Measurements from ENCODE around the gene STAT5A.

The STAT5A gene

GRCh38 chr17:42266918-42267766 is 21.2 kb upstream of the STAT5A start (continued):
- no peak for TF ChIP-seq ZNF544 (tag by site-specific recombination; IDR thresholded peaks at IDR 0.05)
- peak; percentile 98 for TF ChIP-seq INSM2 (tag by site-specific recombination; IDR thresholded peaks at IDR 0.05)
- TF ChIP-seq ZNF239 (tag by site-specific recombination; IDR thresholded peaks at IDR 0.05), result no peak
- no peak for TF ChIP-seq ZNF16 (tag by site-specific recombination; IDR thresholded peaks at IDR 0.05; ENCODE audit: low read depth)
- TF ChIP-seq, protein P1, sequence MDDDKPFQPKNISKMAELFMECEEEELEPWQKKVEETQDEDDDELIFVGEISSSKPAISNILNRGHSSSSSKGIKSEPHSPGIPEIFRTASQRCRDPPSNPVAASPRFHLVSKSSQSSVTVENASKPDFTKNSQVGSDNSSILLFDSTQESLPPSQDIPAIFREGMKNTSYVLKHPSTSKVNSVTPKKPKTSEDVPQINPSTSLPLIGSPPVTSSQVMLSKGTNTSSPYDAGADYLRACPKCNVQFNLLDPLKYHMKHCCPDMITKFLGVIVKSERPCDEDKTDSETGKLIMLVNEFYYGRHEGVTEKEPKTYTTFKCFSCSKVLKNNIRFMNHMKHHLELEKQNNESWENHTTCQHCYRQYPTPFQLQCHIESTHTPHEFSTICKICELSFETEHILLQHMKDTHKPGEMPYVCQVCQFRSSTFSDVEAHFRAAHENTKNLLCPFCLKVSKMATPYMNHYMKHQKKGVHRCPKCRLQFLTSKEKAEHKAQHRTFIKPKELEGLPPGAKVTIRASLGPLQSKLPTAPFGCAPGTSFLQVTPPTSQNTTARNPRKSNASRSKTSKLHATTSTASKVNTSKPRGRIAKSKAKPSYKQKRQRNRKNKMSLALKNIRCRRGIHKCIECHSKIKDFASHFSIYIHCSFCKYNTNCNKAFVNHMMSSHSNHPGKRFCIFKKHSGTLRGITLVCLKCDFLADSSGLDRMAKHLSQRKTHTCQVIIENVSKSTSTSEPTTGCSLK (tag by site-specific recombination; IDR thresholded peaks at IDR 0.05), result no peak
- no peak for TF ChIP-seq ZNF624 (tag by site-specific recombination; IDR thresholded peaks at IDR 0.05)
- TF ChIP-seq ZNF792 (tag by site-specific recombination; IDR thresholded peaks at IDR 0.05), result no peak
- TF ChIP-seq KLF16 (tag by site-specific recombination; IDR thresholded peaks at IDR 0.05), result no peak
- TF ChIP-seq ZFHX2 (tag by site-specific recombination; conservative IDR thresholded peaks at IDR 0.05), result no peak
- TF ChIP-seq ZBTB48 (tag by site-specific recombination; IDR thresholded peaks at IDR 0.05), result no peak
- TF ChIP-seq ZNF114 (tag by site-specific recombination; IDR thresholded peaks at IDR 0.05), result no peak
- TF ChIP-seq ZNF48 (tag by site-specific recombination; IDR thresholded peaks at IDR 0.05), result no peak
- peak; percentile 96 for TF ChIP-seq ZEB2 (tag by site-specific recombination; IDR thresholded peaks at IDR 0.05)
- no peak for TF ChIP-seq AEBP2 (tag by site-specific recombination; IDR thresholded peaks at IDR 0.05; ENCODE audit: borderline replicate concordance)
- TF ChIP-seq, protein P2, sequence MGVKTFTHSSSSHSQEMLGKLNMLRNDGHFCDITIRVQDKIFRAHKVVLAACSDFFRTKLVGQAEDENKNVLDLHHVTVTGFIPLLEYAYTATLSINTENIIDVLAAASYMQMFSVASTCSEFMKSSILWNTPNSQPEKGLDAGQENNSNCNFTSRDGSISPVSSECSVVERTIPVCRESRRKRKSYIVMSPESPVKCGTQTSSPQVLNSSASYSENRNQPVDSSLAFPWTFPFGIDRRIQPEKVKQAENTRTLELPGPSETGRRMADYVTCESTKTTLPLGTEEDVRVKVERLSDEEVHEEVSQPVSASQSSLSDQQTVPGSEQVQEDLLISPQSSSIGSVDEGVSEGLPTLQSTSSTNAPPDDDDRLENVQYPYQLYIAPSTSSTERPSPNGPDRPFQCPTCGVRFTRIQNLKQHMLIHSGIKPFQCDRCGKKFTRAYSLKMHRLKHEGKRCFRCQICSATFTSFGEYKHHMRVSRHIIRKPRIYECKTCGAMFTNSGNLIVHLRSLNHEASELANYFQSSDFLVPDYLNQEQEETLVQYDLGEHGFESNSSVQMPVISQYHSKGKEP (tag by site-specific recombination; IDR thresholded peaks at IDR 0.05), result peak; percentile 75
- no peak; the same call in 1 of the 2 replicates for TF ChIP-seq ZNF600 (tag by site-specific recombination; IDR thresholded peaks at IDR 0.05)
- no peak for TF ChIP-seq ZNF776 (tag by site-specific recombination; IDR thresholded peaks at IDR 0.05; ENCODE audit: borderline replicate concordance)
- TF ChIP-seq, protein P3, sequence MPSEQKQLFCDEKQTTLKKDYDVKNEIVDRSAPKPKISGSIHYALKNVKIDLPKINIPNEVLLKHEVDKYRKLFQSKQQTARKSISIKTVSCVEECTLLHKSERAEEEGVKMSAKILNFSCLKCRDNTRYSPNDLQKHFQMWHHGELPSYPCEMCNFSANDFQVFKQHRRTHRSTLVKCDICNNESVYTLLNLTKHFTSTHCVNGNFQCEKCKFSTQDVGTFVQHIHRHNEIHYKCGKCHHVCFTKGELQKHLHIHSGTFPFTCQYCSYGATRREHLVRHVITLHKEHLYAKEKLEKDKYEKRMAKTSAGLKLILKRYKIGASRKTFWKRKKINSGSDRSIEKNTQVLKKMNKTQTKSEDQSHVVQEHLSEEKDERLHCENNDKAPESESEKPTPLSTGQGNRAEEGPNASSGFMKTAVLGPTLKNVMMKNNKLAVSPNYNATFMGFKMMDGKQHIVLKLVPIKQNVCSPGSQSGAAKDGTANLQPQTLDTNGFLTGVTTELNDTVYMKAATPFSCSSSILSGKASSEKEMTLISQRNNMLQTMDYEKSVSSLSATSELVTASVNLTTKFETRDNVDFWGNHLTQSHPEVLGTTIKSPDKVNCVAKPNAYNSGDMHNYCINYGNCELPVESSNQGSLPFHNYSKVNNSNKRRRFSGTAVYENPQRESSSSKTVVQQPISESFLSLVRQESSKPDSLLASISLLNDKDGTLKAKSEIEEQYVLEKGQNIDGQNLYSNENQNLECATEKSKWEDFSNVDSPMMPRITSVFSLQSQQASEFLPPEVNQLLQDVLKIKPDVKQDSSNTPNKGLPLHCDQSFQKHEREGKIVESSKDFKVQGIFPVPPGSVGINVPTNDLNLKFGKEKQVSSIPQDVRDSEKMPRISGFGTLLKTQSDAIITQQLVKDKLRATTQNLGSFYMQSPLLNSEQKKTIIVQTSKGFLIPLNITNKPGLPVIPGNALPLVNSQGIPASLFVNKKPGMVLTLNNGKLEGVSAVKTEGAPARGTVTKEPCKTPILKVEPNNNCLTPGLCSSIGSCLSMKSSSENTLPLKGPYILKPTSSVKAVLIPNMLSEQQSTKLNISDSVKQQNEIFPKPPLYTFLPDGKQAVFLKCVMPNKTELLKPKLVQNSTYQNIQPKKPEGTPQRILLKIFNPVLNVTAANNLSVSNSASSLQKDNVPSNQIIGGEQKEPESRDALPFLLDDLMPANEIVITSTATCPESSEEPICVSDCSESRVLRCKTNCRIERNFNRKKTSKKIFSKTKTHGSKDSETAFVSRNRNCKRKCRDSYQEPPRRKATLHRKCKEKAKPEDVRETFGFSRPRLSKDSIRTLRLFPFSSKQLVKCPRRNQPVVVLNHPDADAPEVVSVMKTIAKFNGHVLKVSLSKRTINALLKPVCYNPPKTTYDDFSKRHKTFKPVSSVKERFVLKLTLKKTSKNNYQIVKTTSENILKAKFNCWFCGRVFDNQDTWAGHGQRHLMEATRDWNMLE (tag by site-specific recombination; conservative IDR thresholded peaks at IDR 0.05; ENCODE audit: low read depth), result no peak
- TF ChIP-seq ZNF223 (tag by site-specific recombination; IDR thresholded peaks at IDR 0.05), result no peak
- TF ChIP-seq ZNF658 (tag by site-specific recombination; IDR thresholded peaks at IDR 0.05), result no peak
- TF ChIP-seq ZFP69B (tag by site-specific recombination; IDR thresholded peaks at IDR 0.05), result no peak
- TF ChIP-seq ZNF692 (tag by site-specific recombination; IDR thresholded peaks at IDR 0.05), result peak; percentile 57; the same call in 1 of the 2 replicates
